Measurements from ENCODE around the gene LANCL1.

DNA sequence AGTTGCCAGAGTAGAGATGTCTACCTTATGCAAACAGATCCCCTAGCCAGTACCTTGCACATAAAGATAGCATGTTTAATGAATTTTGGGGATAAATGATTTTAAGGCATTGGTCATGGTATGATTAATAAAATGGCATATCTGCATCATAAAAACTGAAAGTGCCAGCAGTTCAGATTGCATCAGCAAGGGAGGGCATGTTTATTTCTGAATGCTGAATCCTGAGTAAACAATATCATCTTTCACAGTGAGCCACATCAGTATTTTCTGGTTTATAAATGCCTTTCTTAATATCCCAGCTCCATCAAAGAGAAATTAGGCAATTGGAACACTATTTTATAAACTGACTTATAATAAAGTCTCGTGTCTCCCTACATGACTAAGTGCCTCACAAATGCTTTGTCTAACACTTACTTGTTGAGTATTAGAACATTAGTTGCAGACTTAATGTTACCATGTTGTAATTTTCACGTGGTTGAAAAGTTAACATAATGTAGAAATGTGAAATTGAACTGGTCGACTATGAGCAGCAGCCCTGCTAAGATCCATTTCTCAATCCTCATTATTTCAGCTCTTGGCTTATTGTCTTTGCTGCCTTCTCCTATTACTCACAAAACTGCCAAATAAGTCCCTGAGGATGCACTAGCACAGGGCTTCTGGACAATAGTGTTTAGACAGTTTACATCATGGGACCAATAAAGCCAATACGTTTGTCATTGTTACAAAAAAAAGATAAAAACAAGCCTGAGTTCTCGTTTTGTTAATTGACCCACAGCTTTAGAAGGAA, 48.0 kb downstream of the LANCL1 start:
- TF ChIP-seq, protein P1, sequence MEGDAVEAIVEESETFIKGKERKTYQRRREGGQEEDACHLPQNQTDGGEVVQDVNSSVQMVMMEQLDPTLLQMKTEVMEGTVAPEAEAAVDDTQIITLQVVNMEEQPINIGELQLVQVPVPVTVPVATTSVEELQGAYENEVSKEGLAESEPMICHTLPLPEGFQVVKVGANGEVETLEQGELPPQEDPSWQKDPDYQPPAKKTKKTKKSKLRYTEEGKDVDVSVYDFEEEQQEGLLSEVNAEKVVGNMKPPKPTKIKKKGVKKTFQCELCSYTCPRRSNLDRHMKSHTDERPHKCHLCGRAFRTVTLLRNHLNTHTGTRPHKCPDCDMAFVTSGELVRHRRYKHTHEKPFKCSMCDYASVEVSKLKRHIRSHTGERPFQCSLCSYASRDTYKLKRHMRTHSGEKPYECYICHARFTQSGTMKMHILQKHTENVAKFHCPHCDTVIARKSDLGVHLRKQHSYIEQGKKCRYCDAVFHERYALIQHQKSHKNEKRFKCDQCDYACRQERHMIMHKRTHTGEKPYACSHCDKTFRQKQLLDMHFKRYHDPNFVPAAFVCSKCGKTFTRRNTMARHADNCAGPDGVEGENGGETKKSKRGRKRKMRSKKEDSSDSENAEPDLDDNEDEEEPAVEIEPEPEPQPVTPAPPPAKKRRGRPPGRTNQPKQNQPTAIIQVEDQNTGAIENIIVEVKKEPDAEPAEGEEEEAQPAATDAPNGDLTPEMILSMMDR (IDR thresholded peaks at IDR 0.05; ENCODE audit: poor library complexity) = no peak
- no peak for TF ChIP-seq EZH2 (IDR thresholded peaks at IDR 0.05; ENCODE audit: borderline replicate concordance)
